BLaER1 treated with 17β-estradiol and CSF1 and Interleukin-3, amounts not matched to agents 10 nM and 100 nM (cell line): ENCODE data around the gene SLC38A5.

Experiments
- H3K27ac ChIP-seq, 11 experiments: shearing (Covaris generic); formaldehyde crosslinking; 2 replicates each; pipeline ENCODE4 v1.8.1; 2022
- H3K27me3 ChIP-seq, 11 experiments: shearing (Covaris generic); formaldehyde crosslinking; 2 replicates each; pipeline ENCODE4 v1.8.1; 2022
- H3K36me3 ChIP-seq, 11 experiments: shearing (Covaris generic); formaldehyde crosslinking; 2 replicates each; pipeline ENCODE4 v1.8.1; 2022
- H3K4me1 ChIP-seq, 10 experiments: shearing (Covaris generic); formaldehyde crosslinking; 2 replicates each; pipeline ENCODE4 v1.8.1; 2022
- H3K4me2 ChIP-seq, 11 experiments: shearing (Covaris generic); formaldehyde crosslinking; 2 replicates each; pipeline ENCODE4 v1.8.1; 2022
- H3K4me3 ChIP-seq, 10 experiments: shearing (Covaris generic); formaldehyde crosslinking; 2 replicates each; pipeline ENCODE4 v1.8.1; 2022
- H3K9ac ChIP-seq, 11 experiments: shearing (Covaris generic); formaldehyde crosslinking; 2 replicates each; pipeline ENCODE4 v1.8.1; 2022
- H3K9me3 ChIP-seq, 11 experiments: shearing (Covaris generic); formaldehyde crosslinking; replicated peaks in 1 of 11; 2 replicates each; pipeline ENCODE4 v1.8.1; 2022
- H4K20me1 ChIP-seq, 11 experiments: shearing (Covaris generic); formaldehyde crosslinking; 2 replicates each; pipeline ENCODE4 v1.8.1; 2022
- Cebpa-rat ChIP-seq, 11 experiments: shearing (Covaris generic); IDR thresholded peaks; 2 replicates each; pipeline ENCODE4 v1.8.1; 2022

The SLC38A5 gene

GRCh38 chrX:48489296-48489695 is 19.2 kb upstream of the SLC38A5 start:
- peaks cover 0 to 3% (median 0%) of the 10 kb centered on the region in 11 experiments; a peak in 2 of 22 replicates for H4K20me1 ChIP-seq
- no peak overlapping the region for H3K27ac ChIP-seq
- no peak overlapping the region for H3K9ac ChIP-seq
- TF ChIP-seq Cebpa-rat (IDR thresholded peaks at IDR 0.05), result no peak
- H3K27me3 ChIP-seq, result peaks cover 30 to 91% (median 63%) of the 10 kb centered on the region in 11 experiments
- H3K36me3 ChIP-seq, result peaks cover 0 to 29% (median 12%) of the 10 kb centered on the region in 11 experiments; a peak in 13 of 22 replicates
- H3K4me1 ChIP-seq, result peaks cover 21 to 41% (median 28%) of the 10 kb centered on the region in 10 experiments; a peak in 19 of 20 replicates
- no peak overlapping the region for H3K4me2 ChIP-seq
- H3K4me3 ChIP-seq, result no peak overlapping the region
- H3K9me3 ChIP-seq, result peaks cover 0 to 8% (median 0%) of the 10 kb centered on the region in 11 experiments; a peak in 2 of 22 replicates

GRCh38 chrX:48488034-48488433 is 18.0 kb upstream of the SLC38A5 start:
- H3K9ac ChIP-seq, result no peak overlapping the region

GRCh38 chrX:48487362-48487798 is 17.3 kb upstream of the SLC38A5 start:
- peaks cover 0 to 7% (median 0%) of the 10 kb centered on the region in 11 experiments; a peak in 3 of 22 replicates for H4K20me1 ChIP-seq
- H3K4me2 ChIP-seq, result no peak overlapping the region
- H3K9me3 ChIP-seq, result 0 out of 22 replicates have a peak, but pooled peaks cover 0 to 4% (median 0%) of the 10 kb centered on the region in 11 experiments
- no peak for TF ChIP-seq Cebpa-rat (IDR thresholded peaks at IDR 0.05)
- H3K27me3 ChIP-seq, result peaks cover 35 to 93% (median 74%) of the 10 kb centered on the region in 11 experiments
- H3K27ac ChIP-seq, result 0 out of 22 replicates have a peak overlapping the region, but pooled peaks of 1 of the 11 experiments have one; percentile 22
- peaks cover 7 to 26% (median 11%) of the 10 kb centered on the region in 10 experiments; a peak in 19 of 20 replicates for H3K4me1 ChIP-seq
- H3K4me3 ChIP-seq, result no peak overlapping the region
- H3K9ac ChIP-seq, result no peak overlapping the region
- peaks cover 10 to 48% (median 27%) of the 10 kb centered on the region in 11 experiments for H3K36me3 ChIP-seq

More at GRCh38 chrX:48488034-48488433, 18.0 kb upstream of the SLC38A5 start:
- TF ChIP-seq Cebpa-rat (IDR thresholded peaks at IDR 0.05), result no peak
- H4K20me1 ChIP-seq, result peaks cover 0 to 3% (median 0%) of the 10 kb centered on the region in 11 experiments; a peak in 2 of 22 replicates
- no peak overlapping the region for H3K27ac ChIP-seq
- H3K4me1 ChIP-seq, result peaks cover 13 to 32% (median 17%) of the 10 kb centered on the region in 10 experiments; a peak in 19 of 20 replicates
- H3K36me3 ChIP-seq, result peaks cover 7 to 42% (median 24%) of the 10 kb centered on the region in 11 experiments
- no peak overlapping the region for H3K4me3 ChIP-seq
- H3K27me3 ChIP-seq, result peaks cover 35 to 92% (median 69%) of the 10 kb centered on the region in 11 experiments
- H3K4me2 ChIP-seq, result peak overlapping the region in 1 of 11 experiments; percentile 21; a peak in 2 of 22 replicates
- H3K9me3 ChIP-seq, result 0 out of 22 replicates have a peak, but pooled peaks cover 0 to 4% (median 0%) of the 10 kb centered on the region in 11 experiments

- Histone ChIP-seq H3K27me3 (peaks cover 18 to 84% (median 60%) of the 10 kb centered on the region in 11 experiments; a peak in 21 of 22 replicates), H3K36me3 (peaks cover 29 to 93% (median 59%) of the 10 kb centered on the region in 11 experiments)
Observed at GRCh38 chrX:48482526-48482925, 12.5 kb upstream of the SLC38A5 start.

GRCh38 chrX:48480583-48480982 is 10.5 kb upstream of the SLC38A5 start:
- Histone ChIP-seq H3K27ac (no peak overlapping the region), H3K4me3 (no peak overlapping the region), H4K20me1 (peaks cover 0 to 49% (median 26%) of the 10 kb centered on the region in 11 experiments; a peak in 16 of 22 replicates), H3K36me3 (peaks cover 29 to 78% (median 54%) of the 10 kb centered on the region in 11 experiments), H3K4me2 (no peak overlapping the region), H3K9ac (no peak overlapping the region), H3K4me1 (peaks cover 0 to 14% (median 10%) of the 10 kb centered on the region in 10 experiments; a peak in 16 of 20 replicates), H3K9me3 (no peaks in the 10 kb centered on the region; a peak in 1 of 22 replicates), H3K27me3 (peaks cover 15 to 76% (median 48%) of the 10 kb centered on the region in 11 experiments; a peak in 21 of 22 replicates)
- TF ChIP-seq Cebpa-rat (IDR thresholded peaks at IDR 0.05), result no peak

More at GRCh38 chrX:48482526-48482925, 12.5 kb upstream of the SLC38A5 start:
- Histone ChIP-seq H3K9ac (no peak overlapping the region), H4K20me1 (peaks cover 0 to 47% (median 24%) of the 10 kb centered on the region in 11 experiments; a peak in 16 of 22 replicates), H3K4me2 (no peak overlapping the region), H3K9me3 (no peaks in the 10 kb centered on the region), H3K4me3 (no peak overlapping the region), H3K27ac (no peak overlapping the region), H3K4me1 (peaks cover 0 to 12% (median 5%) of the 10 kb centered on the region in 10 experiments; a peak in 16 of 20 replicates)
- no peak for TF ChIP-seq Cebpa-rat (IDR thresholded peaks at IDR 0.05)

GRCh38 chrX:48480142-48480541 is 10.1 kb upstream of the SLC38A5 start:
- H3K27me3 ChIP-seq, result peaks cover 15 to 72% (median 46%) of the 10 kb centered on the region in 11 experiments; a peak in 19 of 22 replicates
- H3K27ac ChIP-seq, result no peak overlapping the region
- peaks cover 29 to 74% (median 51%) of the 10 kb centered on the region in 11 experiments for H3K36me3 ChIP-seq
- no peak for TF ChIP-seq Cebpa-rat (IDR thresholded peaks at IDR 0.05)
- no peaks in the 10 kb centered on the region; a peak in 1 of 22 replicates for H3K9me3 ChIP-seq
- H3K4me2 ChIP-seq, result no peak overlapping the region
- no peak overlapping the region for H3K9ac ChIP-seq
- peaks cover 0 to 49% (median 26%) of the 10 kb centered on the region in 11 experiments; a peak in 16 of 22 replicates for H4K20me1 ChIP-seq
- H3K4me3 ChIP-seq, result no peak overlapping the region
- H3K4me1 ChIP-seq, result peaks cover 0 to 14% (median 10%) of the 10 kb centered on the region in 10 experiments; a peak in 16 of 20 replicates

GRCh38 chrX:48478806-48479205 is 8.7 kb upstream of the SLC38A5 start:
- no peak overlapping the region for H3K27ac ChIP-seq
- H3K4me1 ChIP-seq, result peaks cover 12 to 27% (median 22%) of the 10 kb centered on the region in 10 experiments
- peaks cover 0 to 49% (median 26%) of the 10 kb centered on the region in 11 experiments; a peak in 16 of 22 replicates for H4K20me1 ChIP-seq
- no peak for TF ChIP-seq Cebpa-rat (IDR thresholded peaks at IDR 0.05)
- no peak overlapping the region for H3K9ac ChIP-seq
- H3K27me3 ChIP-seq, result peaks cover 10 to 69% (median 43%) of the 10 kb centered on the region in 11 experiments; a peak in 18 of 22 replicates
- H3K4me2 ChIP-seq, result no peak overlapping the region
- H3K4me3 ChIP-seq, result no peak overlapping the region
- H3K36me3 ChIP-seq, result peaks cover 28 to 61% (median 45%) of the 10 kb centered on the region in 11 experiments
- no peaks in the 10 kb centered on the region; a peak in 1 of 22 replicates for H3K9me3 ChIP-seq

- Histone ChIP-seq H3K9me3 (no peaks in the 10 kb centered on the region; a peak in 1 of 22 replicates), H3K4me2 (peak overlapping the region; percentile 64 to 84 (median 77); a peak in 17 of 22 replicates), H3K27ac (no peak overlapping the region)
Observed at GRCh38 chrX:48477960-48478755, 8.1 kb upstream of the SLC38A5 start.

More at GRCh38 chrX:48477960-48478755, 8.1 kb upstream of the SLC38A5 start:
- Histone ChIP-seq H3K36me3 (peaks cover 22 to 54% (median 39%) of the 10 kb centered on the region in 11 experiments), H3K9ac (peak overlapping the region in 3 of 11 experiments; percentile 85 to 91 (median 87); a peak in 4 of 22 replicates), H3K4me1 (peaks cover 19 to 33% (median 28%) of the 10 kb centered on the region in 10 experiments), H3K4me3 (peak overlapping the region in 5 of 10 experiments; percentile 74 to 87 (median 84); a peak in 5 of 20 replicates), H4K20me1 (peaks cover 0 to 49% (median 26%) of the 10 kb centered on the region in 11 experiments; a peak in 16 of 22 replicates), H3K27me3 (peaks cover 6 to 69% (median 43%) of the 10 kb centered on the region in 11 experiments; a peak in 18 of 22 replicates)
- no peak for TF ChIP-seq Cebpa-rat (IDR thresholded peaks at IDR 0.05)
